ENCODE data around the gene DYRK1A. TPM values are rescaled to one million over a fixed set of nuclear protein-coding genes. Genes with fewer than 3 reads are reported as not detected.
"Not testable (repeated sequence)": the region's sequence is repeated elsewhere in the genome, so short reads cannot be mapped to it uniquely, and the experiment has no call there.

DYRK1A gene
- polyA plus RNA-seq, 12 donors, result 53.7 to 71.2 (median 62.3) TPM; not detected in 1

- no peak for DNase-seq
These were observed 182.0 kb downstream of the DYRK1A start for GRCh38 chr21:37548521-37548981.

DNA sequence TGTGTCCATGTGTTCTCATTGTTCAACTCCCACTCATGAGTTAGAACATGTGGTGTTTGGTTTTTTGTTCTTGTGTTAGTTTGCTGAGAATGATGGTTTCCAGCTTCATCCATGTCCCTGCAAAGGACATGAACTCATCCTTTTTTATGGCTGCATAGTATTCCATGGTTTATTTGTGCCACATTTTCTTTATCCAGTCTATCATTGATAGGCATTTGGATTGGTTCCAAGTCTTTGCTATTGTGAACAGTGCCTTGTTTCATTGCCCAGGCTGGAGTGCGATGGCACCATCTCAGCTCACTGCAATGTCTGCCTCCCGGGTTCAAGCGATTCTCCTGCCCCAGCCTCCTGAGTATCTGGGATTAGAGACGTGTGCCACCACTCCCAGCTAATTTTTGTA is 183.2 kb downstream of the DYRK1A start:
- DNase-seq, result not testable (repeated sequence)

- no peak for DNase-seq
These were observed 183.6 kb downstream of the DYRK1A start for GRCh38 chr21:37550157-37550556.

DNA sequence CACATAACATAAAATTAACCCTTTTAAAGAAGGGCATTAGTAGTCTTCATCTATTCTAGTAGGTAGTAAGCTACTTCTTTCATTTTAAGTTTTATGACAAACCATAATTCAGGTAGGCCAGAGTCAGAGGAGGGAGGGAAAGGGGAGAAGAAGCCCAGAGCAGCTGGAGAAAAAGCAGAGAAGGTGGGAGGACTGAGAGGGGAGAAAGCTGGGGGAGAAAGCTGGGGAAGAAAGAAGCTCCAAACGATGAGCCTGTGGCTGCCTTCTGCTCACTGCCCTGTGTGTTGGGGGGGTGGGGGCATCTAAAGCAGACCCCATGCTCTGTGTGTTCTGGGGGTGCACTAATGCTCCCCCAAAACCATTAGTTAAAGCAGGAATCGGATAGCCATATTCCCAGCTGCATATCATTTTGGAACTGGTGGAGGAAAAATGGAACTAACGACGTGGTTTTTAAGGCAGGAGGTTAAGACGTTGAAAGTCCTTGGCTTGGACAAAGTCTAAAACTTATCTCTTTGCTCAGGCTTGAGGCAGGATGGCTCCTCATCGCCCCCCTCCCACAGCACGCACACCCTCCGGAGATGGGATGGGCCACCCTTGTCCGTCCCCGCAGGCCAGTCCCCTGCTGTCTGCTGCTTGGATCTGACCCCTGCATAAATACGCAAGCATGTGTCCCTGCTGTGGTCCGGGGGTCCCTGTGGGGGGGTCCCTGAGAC is 184.2 kb downstream of the DYRK1A start:
- no peak for DNase-seq

GRCh38 chr21:37551331-37551992 is 184.9 kb downstream of the DYRK1A start:
- DNase-seq, result peak; percentile 51

DNA sequence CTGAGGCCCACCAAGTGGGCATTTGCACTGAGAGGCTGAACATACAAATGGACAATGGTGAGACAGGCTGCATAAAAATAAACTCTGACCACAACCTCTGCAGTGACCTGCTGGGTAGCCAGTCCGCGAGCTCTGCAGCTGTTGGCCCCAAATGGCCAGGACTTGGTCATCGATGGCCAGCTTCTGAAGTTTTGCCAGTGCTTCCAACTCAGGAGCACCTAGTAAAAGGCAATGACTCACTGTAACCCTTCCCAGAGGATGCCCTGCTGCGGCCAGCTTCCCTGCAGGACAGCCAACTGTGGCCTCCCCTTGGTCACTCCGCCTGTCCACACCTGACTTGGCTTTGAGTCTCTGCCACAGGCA is 185.4 kb downstream of the DYRK1A start:
- no peak for DNase-seq

DNA sequence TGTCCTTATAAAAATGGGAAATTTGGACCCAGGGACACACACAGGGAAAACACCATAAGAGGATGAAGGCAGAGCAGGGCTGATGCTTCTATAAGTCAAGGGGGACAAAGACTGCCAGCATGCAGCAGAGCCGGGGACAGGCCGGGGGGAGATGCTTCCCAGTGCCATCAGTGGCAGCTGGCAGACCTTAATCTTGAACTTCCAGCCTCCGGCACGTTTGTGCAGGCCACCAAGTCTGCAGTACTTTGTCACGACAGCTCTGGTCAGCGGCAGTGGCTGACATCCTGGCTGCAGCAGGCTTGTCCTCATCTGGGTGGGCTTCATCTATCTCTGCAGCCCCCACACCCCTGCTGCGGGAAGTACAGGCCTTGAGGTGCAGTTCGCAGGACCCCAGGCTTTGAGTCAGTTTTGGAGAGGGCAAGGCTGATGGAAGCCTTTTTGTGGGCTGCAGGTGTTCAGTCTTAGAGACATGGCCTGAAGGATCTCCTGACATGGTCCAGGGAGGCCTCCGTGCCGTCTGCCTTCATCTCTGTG is 186.0 kb downstream of the DYRK1A start:
- no peak for DNase-seq

DNA sequence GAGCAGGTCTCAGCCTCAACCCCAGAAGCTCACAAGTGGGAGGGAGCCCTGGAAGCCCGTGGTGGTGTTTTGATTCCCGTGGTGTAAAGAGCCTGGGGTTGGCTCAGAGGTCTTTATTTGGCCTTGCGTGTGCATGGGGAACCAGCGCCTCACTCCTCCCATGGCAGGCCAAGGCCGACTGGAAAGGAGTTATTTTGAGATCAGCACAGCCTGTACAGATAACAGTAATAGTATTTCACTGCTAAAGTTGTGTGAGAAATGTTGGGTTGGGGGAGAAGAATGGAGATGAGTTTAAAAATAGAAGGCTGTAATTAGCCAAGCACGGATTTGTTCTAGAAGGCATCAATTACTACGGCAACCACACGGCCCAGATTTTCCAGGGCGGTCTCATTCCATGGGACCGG is 186.5 kb downstream of the DYRK1A start:
- DNase-seq, result no peak

DNA sequence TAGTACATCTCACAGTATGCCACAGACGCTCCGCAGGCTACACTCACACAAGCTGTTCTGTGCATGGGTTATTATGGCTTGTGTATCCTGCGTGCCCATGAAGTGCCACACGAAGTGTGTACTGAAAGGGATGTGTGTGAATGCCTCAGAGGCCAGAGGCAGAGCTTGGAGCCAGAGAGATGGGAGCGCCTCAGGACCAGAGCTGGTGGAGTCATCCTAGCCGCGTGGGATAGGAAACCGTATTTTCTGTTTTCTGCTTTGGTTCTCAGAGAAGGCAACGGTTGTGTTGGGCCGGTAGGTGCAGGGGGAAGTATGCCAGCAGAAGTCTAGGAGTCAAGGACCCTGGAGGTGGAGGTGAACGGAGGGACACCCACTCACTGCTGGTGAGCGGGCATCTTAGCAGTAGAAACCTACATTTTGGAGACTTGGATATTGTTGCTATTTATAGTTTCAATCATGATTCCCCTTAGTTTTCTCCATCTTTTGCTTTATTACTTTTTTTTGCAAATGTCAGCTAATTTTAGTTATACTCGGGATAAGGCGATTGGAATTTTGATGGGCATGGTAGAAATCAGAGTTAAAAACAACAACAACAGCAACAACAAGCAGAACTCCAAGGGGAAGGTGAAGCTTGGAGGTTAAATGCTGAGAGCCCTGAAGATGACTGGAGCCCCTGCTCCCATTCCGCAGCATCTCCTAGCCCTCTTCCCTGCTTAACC is 188.2 kb downstream of the DYRK1A start:
- DNase-seq, result no peak

DNA sequence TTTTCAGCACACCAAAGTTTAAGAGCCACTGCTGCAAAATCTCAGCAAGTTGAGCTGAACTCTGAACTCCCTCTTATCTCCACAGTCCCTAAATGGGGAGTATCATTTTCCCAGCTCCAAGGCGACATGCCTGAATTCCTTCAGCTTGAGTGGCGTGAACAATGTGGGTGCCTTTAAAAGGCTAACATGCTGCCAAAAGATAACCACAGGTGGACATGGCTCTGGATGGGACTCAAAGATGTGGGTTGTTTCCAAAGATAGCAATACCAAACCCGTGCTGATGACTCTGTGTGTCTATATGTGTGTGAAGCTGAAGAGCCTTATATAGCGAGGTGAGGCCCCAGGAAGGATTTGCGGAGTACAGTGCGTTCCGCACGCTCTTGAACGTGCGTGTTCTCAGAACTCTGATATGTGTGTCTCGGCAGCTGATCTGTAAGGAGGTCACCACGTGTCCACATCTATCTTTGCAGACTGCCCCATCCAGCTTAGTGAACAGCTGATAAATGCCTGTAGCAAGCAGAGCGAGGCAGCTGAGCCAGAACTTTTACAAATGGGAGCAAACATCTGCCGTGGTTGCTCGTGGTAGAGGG is 189.2 kb downstream of the DYRK1A start:
- DNase-seq, result no peak

DNA sequence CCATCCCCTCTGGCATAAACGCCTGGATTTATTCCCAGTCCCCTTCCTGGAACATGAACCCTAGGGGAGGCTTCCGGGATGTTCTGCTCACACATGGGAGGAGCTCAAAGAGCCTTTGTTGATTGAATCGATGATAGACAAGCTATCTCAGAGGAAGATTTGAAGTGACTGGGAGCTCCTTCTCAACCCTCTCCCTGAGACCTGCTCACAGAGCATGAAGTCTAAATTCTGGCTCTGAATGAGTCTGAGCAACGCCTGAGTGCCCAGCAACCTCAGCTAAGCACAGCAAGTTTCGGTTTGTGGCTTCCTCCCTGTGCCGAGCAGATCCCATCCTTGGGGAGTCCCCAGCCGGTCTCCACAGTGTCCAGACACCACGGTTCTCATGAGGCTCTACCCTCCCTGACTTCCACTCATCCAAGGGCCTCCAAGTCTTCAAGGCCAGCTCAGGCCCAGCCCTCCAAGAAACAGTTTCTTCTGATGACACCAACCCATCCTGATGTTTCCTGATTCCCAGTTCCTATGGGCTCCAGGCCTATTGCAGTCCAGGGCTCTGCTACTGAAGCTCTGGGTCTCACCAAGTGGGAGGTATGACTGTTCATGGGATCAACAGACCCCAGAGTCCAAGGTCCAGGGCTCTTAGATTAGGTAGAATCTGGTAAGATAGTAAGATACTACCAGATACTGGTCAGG is 190.8 kb downstream of the DYRK1A start:
- no peak for DNase-seq

DNA sequence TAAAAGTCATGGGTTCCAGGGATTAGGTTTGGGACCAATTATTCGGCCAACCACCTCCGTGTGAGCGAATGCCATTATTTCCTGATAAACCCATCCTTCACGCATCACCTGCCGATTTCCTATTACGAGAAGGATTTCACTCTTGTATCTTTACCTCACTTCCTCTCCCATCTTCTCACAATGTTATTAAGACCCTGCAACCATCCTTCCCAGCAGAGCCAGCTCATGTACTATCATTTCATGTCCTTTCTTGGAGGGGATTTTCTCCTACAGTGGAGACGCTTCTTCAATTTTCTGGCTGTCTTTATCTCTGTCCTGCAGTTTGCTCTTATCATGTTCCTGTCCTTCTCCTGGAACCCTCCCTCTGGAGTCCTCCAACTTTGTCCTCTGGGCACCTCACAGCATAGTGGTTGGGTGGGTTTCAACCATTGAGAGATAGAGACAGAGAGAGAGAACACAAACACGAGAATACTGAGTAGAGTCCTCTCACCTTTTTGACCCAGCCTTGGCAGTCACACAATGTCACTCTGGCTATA is 192.2 kb downstream of the DYRK1A start:
- no peak for DNase-seq

GRCh38 chr21:37560385-37560784 is 193.8 kb downstream of the DYRK1A start:
- no peak for DNase-seq

GRCh38 chr21:37561506-37561905 is 194.9 kb downstream of the DYRK1A start:
- no peak for DNase-seq

DNA sequence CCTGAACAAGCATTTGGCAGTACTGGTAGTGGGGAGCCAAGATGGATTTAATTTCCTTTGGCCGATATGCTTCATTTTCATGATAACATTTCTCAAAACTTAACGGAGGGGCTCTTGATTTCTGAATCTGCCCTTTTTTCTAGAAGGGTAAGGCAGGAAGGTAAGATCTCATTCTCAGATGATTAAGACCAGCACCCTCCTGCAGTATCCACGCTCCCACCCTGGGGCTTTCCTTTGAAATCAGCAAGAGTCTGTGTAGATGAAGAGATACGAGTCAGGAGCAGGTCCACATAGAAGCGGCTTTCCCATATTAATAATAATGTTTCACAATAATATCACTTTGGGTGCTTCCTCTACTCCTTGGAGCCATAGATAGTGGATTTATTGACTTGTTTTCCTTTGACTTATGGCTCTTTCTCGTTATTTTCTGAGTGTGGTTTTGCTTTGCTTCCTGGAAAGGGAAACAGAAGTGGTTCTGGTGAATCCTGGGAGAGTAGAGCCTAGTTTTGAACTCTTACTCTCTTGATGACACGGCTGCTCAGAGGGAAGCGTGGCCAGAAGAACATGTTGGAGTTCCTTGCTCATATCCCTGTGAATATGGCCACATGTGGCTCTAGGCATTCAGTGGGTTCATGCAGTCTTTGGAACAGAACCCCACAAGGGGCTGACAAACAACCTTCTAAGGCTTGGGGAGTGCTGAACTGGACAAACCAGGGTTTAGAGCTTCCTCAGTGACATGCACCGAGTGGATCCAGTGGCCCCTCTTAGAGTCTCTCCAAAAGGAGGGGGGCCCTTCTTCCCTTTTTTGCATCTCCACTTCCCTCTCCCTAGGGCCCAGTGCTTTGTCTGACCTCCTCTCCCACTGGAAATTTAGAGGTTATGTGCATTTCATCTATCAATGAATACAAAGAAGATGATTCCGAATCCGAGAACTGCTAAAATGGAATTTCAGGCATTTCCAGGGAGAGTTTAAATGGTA is 195.7 kb downstream of the DYRK1A start:
- no peak for DNase-seq

DNA sequence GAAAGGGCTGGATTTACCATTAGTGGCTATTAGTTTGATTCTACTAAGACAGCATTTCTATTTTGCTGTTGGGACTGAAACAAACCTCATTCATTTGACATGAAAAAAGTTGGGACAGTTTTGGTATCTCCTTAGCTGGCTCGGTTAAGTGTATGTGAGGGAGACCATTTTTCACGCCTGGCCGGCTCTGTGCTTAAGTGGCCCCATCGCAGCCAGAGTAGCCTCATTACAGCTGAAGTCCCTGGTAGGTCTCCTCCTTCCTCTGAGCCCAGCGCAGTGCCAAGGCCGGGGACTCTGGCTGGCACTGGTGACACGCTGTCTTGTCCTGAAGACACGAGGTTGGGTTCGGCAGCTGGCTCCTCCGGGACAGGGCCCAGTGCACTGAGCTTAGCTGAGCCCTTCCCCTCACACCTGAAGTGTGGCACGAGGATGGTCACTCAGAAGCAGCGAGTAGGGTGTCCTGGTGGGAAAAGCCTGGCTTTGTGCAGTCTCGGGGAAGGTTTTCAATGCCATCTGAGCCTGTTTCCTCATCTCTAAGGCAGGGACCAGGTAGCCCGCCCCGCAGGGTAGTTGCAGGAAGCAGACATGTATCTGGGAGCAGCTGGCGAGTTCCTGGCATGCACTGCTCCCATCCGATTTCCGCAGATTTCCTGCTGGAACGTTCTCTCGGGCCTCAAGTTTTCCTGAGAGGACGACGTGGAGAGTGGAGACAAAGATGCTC is 196.5 kb downstream of the DYRK1A start:
- DNase-seq, result no peak

- peak; percentile 92 for DNase-seq
These were observed 197.2 kb downstream of the DYRK1A start for GRCh38 chr21:37563641-37564340.

DNA sequence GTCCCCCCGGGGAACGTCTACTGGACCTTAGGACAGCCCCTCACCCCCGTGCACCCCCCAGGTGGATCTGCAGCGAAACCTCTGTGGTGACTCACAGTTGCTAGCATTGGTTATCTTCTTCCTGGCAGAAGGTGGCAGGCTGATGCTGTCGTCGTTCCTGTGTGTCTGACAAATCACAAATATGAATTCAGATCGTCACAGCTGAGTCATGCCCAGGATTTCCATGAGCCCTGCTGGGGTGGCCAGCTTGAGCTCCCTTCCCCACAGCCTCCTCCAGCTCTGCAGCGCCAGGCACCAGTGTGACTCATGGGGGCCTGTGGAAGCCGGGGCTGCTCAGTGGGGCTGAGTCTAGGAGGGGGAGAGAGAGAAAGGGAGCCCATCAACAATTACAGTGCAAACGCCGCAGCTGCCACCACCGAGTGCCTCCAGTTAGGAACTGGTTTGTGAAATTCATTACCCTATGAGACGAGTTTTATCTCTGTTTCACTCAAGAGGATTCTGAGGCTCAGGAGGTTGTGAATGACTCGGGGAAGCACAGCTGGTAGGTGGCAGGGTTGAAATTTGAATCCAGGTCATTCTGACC is 197.9 kb downstream of the DYRK1A start:
- no peak for DNase-seq

All from muscle of arm (tissue), 12 donors.